HCT116 (cell line): ENCODE data around the gene C14orf132. TPM values are rescaled to one million over a fixed set of nuclear protein-coding genes. Genes with fewer than 3 reads are reported as not detected.

Source experiments
- ATAC-seq: fragments of 200-7000 bp; cut with Tn5 transposase; 2 replicates; pipeline ENCODE4 v1.9.1; 2020; ENCODE audit warnings: mild to moderate bottlenecking, moderate library complexity
- BruUV-seq: library from RNA; stranded (reverse); fragments of 400-500 nt; replicated peaks from 2 replicates; lab custom pipeline; 2021; lab: Mats Ljungman, UMichigan
- CTCF ChIA-PET: fragments of 300-600 bp; sonication (Branson Sonifier 250); formaldehyde crosslinking; loops from one replicate; lab custom pipeline; 2021; ENCODE audit warnings: antibody characterized with exemption; lab: Charles Lee
- POLR2A ChIA-PET: fragments of 300-600, 350-600 bp; sonication (Branson Sonifier 250); formaldehyde crosslinking; loops from one replicate; lab custom pipeline; 2021; ENCODE audit warnings: antibody characterized with exemption; lab: Charles Lee
- RAD21 ChIA-PET, 2 experiments: fragments of 300-600 bp; sonication (Branson Sonifier 250); formaldehyde crosslinking; loops; one replicate each; lab custom pipeline; 2023; ENCODE audit warnings: low total read pairs in 2 of 2; ENCODE audit not compliant: uncharacterized antibody in 2 of 2, unreplicated experiment in 2 of 2, low non-redundant PET in 1 of 2; lab: Charles Lee
- DNase-seq: peaks from one replicate; pipeline ENCODE4 v3.0.0-alpha.2; 2010; ENCODE audit warnings: low read depth, low spot score
- H2AFZ ChIP-seq: fragments of 200-600 bp; shearing (Covaris generic), sonication (generic); 2 replicates; pipeline ENCODE4 v1.6.1; 2017; ENCODE audit warnings: low read depth, mixed run types, mixed read lengths, antibody characterized with exemption, low read length; ENCODE audit not compliant: poor library complexity, severe bottlenecking
- H3K27ac ChIP-seq: 2 replicates; pipeline ENCODE4 v1.5.1; 2012; ENCODE audit warnings: low read depth, low read length
- H3K27me3 ChIP-seq: fragments of 200-600 bp; sonication (generic); 2 replicates; pipeline ENCODE4 v1.6.1; 2016; ENCODE audit warnings: mixed run types, low read length, mixed read lengths; ENCODE audit not compliant: insufficient read depth
- H3K36me3 ChIP-seq, 2 experiments: fragments of 200-500 bp in 1 of 2; fragments of 200-600 bp in 1 of 2; sonication (Bioruptor generic) in 1 of 2; sonication (generic) in 1 of 2; 2 replicates each; pipeline versions ENCODE4 v1.5.1 to v1.6.1; 2014 to 2016; ENCODE audit warnings: low read length in 2 of 2, inconsistent platforms in 1 of 2, mixed read lengths in 1 of 2, mixed run types in 1 of 2; ENCODE audit not compliant: insufficient read depth in 2 of 2, control insufficient read depth in 1 of 2
- H3K4me1 ChIP-seq, 2 experiments: fragments of 200-600 bp in 1 of 2; sonication (generic) in 1 of 2; 2 replicates each; pipeline versions ENCODE4 v1.5.1 to v1.6.1; 2012 to 2017; ENCODE audit warnings: low read length in 2 of 2, inconsistent platforms in 1 of 2, mild to moderate bottlenecking in 1 of 2, mixed read lengths in 1 of 2, mixed run types in 1 of 2, moderate library complexity in 1 of 2; ENCODE audit not compliant: insufficient read depth in 2 of 2, control insufficient read depth in 1 of 2
- H3K4me2 ChIP-seq: fragments of 200-600 bp; sonication (generic); 2 replicates; pipeline ENCODE4 v1.6.1; 2017; ENCODE audit warnings: mixed run types, low read length, mixed read lengths
- H3K4me3 ChIP-seq, 2 experiments: fragments of 200-600 bp in 1 of 2; sonication (generic) in 1 of 2; replicated peaks in 1 of 2; 2 replicates each; pipeline ENCODE4 v1.5.1; 2011 to 2016; ENCODE audit warnings: low read length in 2 of 2, control low read depth in 1 of 2, low read depth in 1 of 2, mild to moderate bottlenecking in 1 of 2, mixed read lengths in 1 of 2, mixed run types in 1 of 2
- H3K79me2 ChIP-seq: fragments of 200-600 bp; sonication (generic); 2 replicates; pipeline ENCODE4 v1.6.1; 2017; ENCODE audit warnings: mild to moderate bottlenecking, mixed run types, low read length, moderate library complexity, mixed read lengths; ENCODE audit not compliant: insufficient read depth
- H3K9ac ChIP-seq: fragments of 200-600 bp; sonication (generic); 2 replicates; pipeline ENCODE4 v1.6.1; 2016; ENCODE audit warnings: low read length, mixed read lengths
- H3K9me2 ChIP-seq: fragments of 200-600 bp; sonication (generic), shearing (Covaris generic); 2 replicates; pipeline ENCODE4 v1.6.1; 2017; ENCODE audit warnings: mixed run types, mild to moderate bottlenecking, moderate library complexity; ENCODE audit not compliant: insufficient read depth
- H3K9me3 ChIP-seq, 2 experiments: fragments of 200-500 bp in 1 of 2; fragments of 200-600 bp in 1 of 2; sonication (Bioruptor generic) in 1 of 2; sonication (generic) in 1 of 2; 2 replicates each; pipeline ENCODE4 v1.6.1; 2014 to 2017; ENCODE audit warnings: low read length in 2 of 2, mixed read lengths in 2 of 2, inconsistent platforms in 1 of 2, low read depth in 1 of 2, mild to moderate bottlenecking in 1 of 2, mixed run types in 1 of 2, moderate library complexity in 1 of 2; ENCODE audit not compliant: control insufficient read depth in 1 of 2, insufficient read depth in 1 of 2
- H4K20me1 ChIP-seq: fragments of 200-600 bp; sonication (generic), shearing (Covaris generic); 2 replicates; pipeline ENCODE4 v1.6.1; 2017; ENCODE audit warnings: mixed run types, mild to moderate bottlenecking, moderate library complexity; ENCODE audit not compliant: insufficient read depth
- CBX3 ChIP-seq: IDR thresholded peaks from 2 replicates; pipeline ENCODE4 v1.6.1; 2012; ENCODE audit warnings: low read depth
- CEBPB ChIP-seq: IDR thresholded peaks from 2 replicates; pipeline ENCODE4 v1.6.1; 2012; ENCODE audit warnings: low read depth
- EZH2 ChIP-seq: fragments of 200-600 bp; sonication (generic); IDR thresholded peaks from 2 replicates; pipeline ENCODE4 v1.6.1; 2017; ENCODE audit warnings: antibody characterized with exemption, mixed run types
- MAX ChIP-seq: IDR thresholded peaks from 2 replicates; pipeline ENCODE4 v1.6.1; 2012
- RAD21 ChIP-seq: IDR thresholded peaks from 2 replicates; pipeline ENCODE4 v1.6.1; 2012; ENCODE audit warnings: low read depth, mild to moderate bottlenecking
- SIN3A ChIP-seq: IDR thresholded peaks from 2 replicates; pipeline ENCODE4 v1.6.1; 2012; ENCODE audit warnings: low read depth
- SRF ChIP-seq: IDR thresholded peaks from 2 replicates; pipeline ENCODE4 v1.6.1; 2012; ENCODE audit warnings: low read depth
- TCF7L2 ChIP-seq: IDR thresholded peaks from 2 replicates; pipeline ENCODE4 v1.7.0; 2011; ENCODE audit warnings: borderline replicate concordance, inconsistent platforms; ENCODE audit not compliant: insufficient read depth, insufficient read length; ENCODE audit errors: extremely low read depth
- YY1 ChIP-seq: IDR thresholded peaks from 2 replicates; pipeline ENCODE4 v1.6.1; 2011; ENCODE audit warnings: low read length, low read depth, moderate library complexity, mild to moderate bottlenecking; ENCODE audit not compliant: insufficient replicate concordance; ENCODE audit errors: extremely low read depth
- ZFX ChIP-seq: fragments of 450-650 bp; IDR thresholded peaks from 2 replicates; pipeline ENCODE4 v1.6.1; 2017
- intact Hi-C: fragments of 100-400 bp; cut with micrococcal nuclease; formaldehyde crosslinking; loops from 2 replicates; pipeline ENCODE4 v1.10.0; 2022
- total RNA-seq: library from RNA; stranded (reverse); gene quantifications from one replicate; pipeline ENCODE4 v1.2.1, GENCODE V29; 2021; ENCODE audit not compliant: unreplicated experiment
- TF ChIP-seq, protein P1 (sequence below), 3 experiments: fragments of 200-600 bp in 1 of 3; sonication (generic) in 1 of 3; IDR thresholded peaks in 2 of 3; conservative IDR thresholded peaks in 1 of 3; 2 replicates each; pipeline ENCODE4 v1.5.1; 2012 to 2017; ENCODE audit warnings: low read depth in 2 of 3, low read length in 2 of 3, antibody characterized with exemption in 1 of 3, borderline replicate concordance in 1 of 3, control low read depth in 1 of 3, mild to moderate bottlenecking in 1 of 3, mixed read lengths in 1 of 3, mixed run types in 1 of 3, moderate library complexity in 1 of 3; ENCODE audit not compliant: insufficient read depth in 1 of 3
- TF ChIP-seq, protein P2 (sequence below): IDR thresholded peaks from 2 replicates; pipeline ENCODE4 v1.6.1; 2012; ENCODE audit warnings: low read depth

The C14orf132 gene
- total RNA-seq, 1 experiment from 2014 or later: 3.4 TPM

- Histone ChIP-seq H3K9me3 (no peaks in the 10 kb centered on the region), H3K4me1 (no peaks in the 10 kb centered on the region), H3K27me3 (peaks cover 40% of the 10 kb centered on the region), H3K36me3 (no peaks in the 10 kb centered on the region), H3K9me2 (no peaks in the 10 kb centered on the region), H4K20me1 (no peaks in the 10 kb centered on the region), H3K4me2 (no peak overlapping the region), H3K9ac (no peak overlapping the region), H3K4me3 (no peak overlapping the region), H2AFZ (no peak overlapping the region), H3K27ac (no peak overlapping the region), H3K79me2 (no peaks in the 10 kb centered on the region)
- no TSS peak for BruUV-seq
- intact Hi-C loops: no loop called here
- RAD21 ChIA-PET: no interaction called here
- DNase-seq (no peak), ATAC-seq (no peak)
- POLR2A ChIA-PET: no interaction called here
- TF ChIP-seq CEBPB (no peak), SIN3A (no peak), YY1 (no peak), SRF (no peak), RAD21 (no peak), ZFX (no peak), TCF7L2 (no peak), CBX3 (no peak), EZH2 (no peak), MAX (no peak)
- TF ChIP-seq, protein P1, sequence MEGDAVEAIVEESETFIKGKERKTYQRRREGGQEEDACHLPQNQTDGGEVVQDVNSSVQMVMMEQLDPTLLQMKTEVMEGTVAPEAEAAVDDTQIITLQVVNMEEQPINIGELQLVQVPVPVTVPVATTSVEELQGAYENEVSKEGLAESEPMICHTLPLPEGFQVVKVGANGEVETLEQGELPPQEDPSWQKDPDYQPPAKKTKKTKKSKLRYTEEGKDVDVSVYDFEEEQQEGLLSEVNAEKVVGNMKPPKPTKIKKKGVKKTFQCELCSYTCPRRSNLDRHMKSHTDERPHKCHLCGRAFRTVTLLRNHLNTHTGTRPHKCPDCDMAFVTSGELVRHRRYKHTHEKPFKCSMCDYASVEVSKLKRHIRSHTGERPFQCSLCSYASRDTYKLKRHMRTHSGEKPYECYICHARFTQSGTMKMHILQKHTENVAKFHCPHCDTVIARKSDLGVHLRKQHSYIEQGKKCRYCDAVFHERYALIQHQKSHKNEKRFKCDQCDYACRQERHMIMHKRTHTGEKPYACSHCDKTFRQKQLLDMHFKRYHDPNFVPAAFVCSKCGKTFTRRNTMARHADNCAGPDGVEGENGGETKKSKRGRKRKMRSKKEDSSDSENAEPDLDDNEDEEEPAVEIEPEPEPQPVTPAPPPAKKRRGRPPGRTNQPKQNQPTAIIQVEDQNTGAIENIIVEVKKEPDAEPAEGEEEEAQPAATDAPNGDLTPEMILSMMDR (IDR thresholded peaks at IDR 0.05 in 2 of 3, conservative IDR thresholded peaks at IDR 0.05 in 1 of 3; ENCODE audit: borderline replicate concordance in 1 of 3, insufficient read depth in 1 of 3, low read depth in 2 of 3, low read length in 2 of 3): no peak
- TF ChIP-seq, protein P2, sequence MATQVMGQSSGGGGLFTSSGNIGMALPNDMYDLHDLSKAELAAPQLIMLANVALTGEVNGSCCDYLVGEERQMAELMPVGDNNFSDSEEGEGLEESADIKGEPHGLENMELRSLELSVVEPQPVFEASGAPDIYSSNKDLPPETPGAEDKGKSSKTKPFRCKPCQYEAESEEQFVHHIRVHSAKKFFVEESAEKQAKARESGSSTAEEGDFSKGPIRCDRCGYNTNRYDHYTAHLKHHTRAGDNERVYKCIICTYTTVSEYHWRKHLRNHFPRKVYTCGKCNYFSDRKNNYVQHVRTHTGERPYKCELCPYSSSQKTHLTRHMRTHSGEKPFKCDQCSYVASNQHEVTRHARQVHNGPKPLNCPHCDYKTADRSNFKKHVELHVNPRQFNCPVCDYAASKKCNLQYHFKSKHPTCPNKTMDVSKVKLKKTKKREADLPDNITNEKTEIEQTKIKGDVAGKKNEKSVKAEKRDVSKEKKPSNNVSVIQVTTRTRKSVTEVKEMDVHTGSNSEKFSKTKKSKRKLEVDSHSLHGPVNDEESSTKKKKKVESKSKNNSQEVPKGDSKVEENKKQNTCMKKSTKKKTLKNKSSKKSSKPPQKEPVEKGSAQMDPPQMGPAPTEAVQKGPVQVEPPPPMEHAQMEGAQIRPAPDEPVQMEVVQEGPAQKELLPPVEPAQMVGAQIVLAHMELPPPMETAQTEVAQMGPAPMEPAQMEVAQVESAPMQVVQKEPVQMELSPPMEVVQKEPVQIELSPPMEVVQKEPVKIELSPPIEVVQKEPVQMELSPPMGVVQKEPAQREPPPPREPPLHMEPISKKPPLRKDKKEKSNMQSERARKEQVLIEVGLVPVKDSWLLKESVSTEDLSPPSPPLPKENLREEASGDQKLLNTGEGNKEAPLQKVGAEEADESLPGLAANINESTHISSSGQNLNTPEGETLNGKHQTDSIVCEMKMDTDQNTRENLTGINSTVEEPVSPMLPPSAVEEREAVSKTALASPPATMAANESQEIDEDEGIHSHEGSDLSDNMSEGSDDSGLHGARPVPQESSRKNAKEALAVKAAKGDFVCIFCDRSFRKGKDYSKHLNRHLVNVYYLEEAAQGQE: no peak
- CTCF ChIA-PET: no interaction called here
Measured at GRCh38 chr14:96027431-96028355, 11.5 kb upstream of the C14orf132 start.
